Fibroblast of the conjunctiva (primary cell): ENCODE results near the gene TBC1D14.
"Not testable (repeated sequence)": the region's sequence is repeated elsewhere in the genome, so short reads cannot be mapped to it uniquely, and the experiment has no call there.

Source experiments
- DNase-seq: peaks from one replicate; pipeline ENCODE4 v3.0.0-alpha.2; 2010; ENCODE audit warnings: low read depth

The TBC1D14 gene

GRCh38 chr4:6910340-6910959 lies 824 bp downstream of the TBC1D14 start:
- no peak for DNase-seq

- DNase-seq: no peak
Measured at GRCh38 chr4:6910960-6911874, 1.6 kb downstream of the TBC1D14 start.

GRCh38 chr4:6911917-6912316 lies 2.3 kb downstream of the TBC1D14 start:
- DNase-seq: not testable (repeated sequence)

GRCh38 chr4:6912441-6912840 lies 2.8 kb downstream of the TBC1D14 start:
- no peak for DNase-seq

GRCh38 chr4:6913350-6913905 lies 3.8 kb downstream of the TBC1D14 start:
- no peak for DNase-seq

- no peak for DNase-seq
Measured at GRCh38 chr4:6914448-6914847, 4.8 kb downstream of the TBC1D14 start.

- DNase-seq: no peak
Measured at GRCh38 chr4:6915041-6916005, 5.7 kb downstream of the TBC1D14 start.

GRCh38 chr4:6916069-6916586 lies 6.5 kb downstream of the TBC1D14 start:
- DNase-seq: no peak

- no peak for DNase-seq
Measured at GRCh38 chr4:6916587-6917460, 7.2 kb downstream of the TBC1D14 start.

GRCh38 chr4:6917461-6918271 lies 8.0 kb downstream of the TBC1D14 start:
- no peak for DNase-seq

- no peak for DNase-seq
Measured at GRCh38 chr4:6918338-6918737, 8.7 kb downstream of the TBC1D14 start.

- no peak for DNase-seq
Measured at GRCh38 chr4:6920171-6920570, 10.5 kb downstream of the TBC1D14 start.

- no peak for DNase-seq
Measured at GRCh38 chr4:6923507-6923906, 13.9 kb downstream of the TBC1D14 start.

GRCh38 chr4:6924361-6924779 lies 14.7 kb downstream of the TBC1D14 start:
- DNase-seq: no peak

- DNase-seq: no peak
Measured at GRCh38 chr4:6925357-6925836, 15.8 kb downstream of the TBC1D14 start.

GRCh38 chr4:6926081-6926480 lies 16.5 kb downstream of the TBC1D14 start:
- no peak for DNase-seq

GRCh38 chr4:6926681-6927478 lies 17.3 kb downstream of the TBC1D14 start:
- no peak for DNase-seq

- no peak for DNase-seq
Measured at GRCh38 chr4:6928081-6928480, 18.5 kb downstream of the TBC1D14 start.

- no peak for DNase-seq
Measured at GRCh38 chr4:6929339-6929811, 19.7 kb downstream of the TBC1D14 start.
